Mucosa of descending colon (tissue), 3 donors: ENCODE measurements around the gene TMEM243. TPM values are rescaled to one million over a fixed set of nuclear protein-coding genes. Genes with fewer than 3 reads are reported as not detected.
"Not testable (repeated sequence)": the region's sequence is repeated elsewhere in the genome, so short reads cannot be mapped to it uniquely, and the experiment has no call there.

Experiments used
- ATAC-seq: fragments of 200-7000 bp; cut with Tn5 transposase; one replicate; pipeline ENCODE4 v1.9.1; 2020; ENCODE audit warnings: mild to moderate bottlenecking, moderate library complexity
- DNase-seq, 3 donors: peaks; one replicate each; pipeline ENCODE4 v3.0.0-alpha.2; 2020
- H3K36me3 ChIP-seq: fragments of 200-600 bp; one replicate; pipeline ENCODE4 v1.8.0; 2021; ENCODE audit warnings: low read depth, mild to moderate bottlenecking
- H3K4me1 ChIP-seq: fragments of 200-600 bp; one replicate; pipeline ENCODE4 v1.8.0; 2021; ENCODE audit warnings: low read depth, mild to moderate bottlenecking
- H3K4me3 ChIP-seq: fragments of 200-600 bp; one replicate; pipeline ENCODE4 v1.8.0; 2021; ENCODE audit warnings: mild to moderate bottlenecking
- H3K9me3 ChIP-seq: fragments of 200-600 bp; one replicate; pipeline ENCODE4 v1.8.0; 2021; ENCODE audit warnings: mild to moderate bottlenecking
- intact Hi-C, 2 donors: fragments of 100-400 bp; cut with DNase I in 1 of 2; cut with micrococcal nuclease in 1 of 2; formaldehyde crosslinking; loops; one replicate each; pipeline versions ENCODE4 v1.11.0 to v1.11.1; 2022; cut with DNase I, micrococcal nuclease
- total RNA-seq, 3 donors: library from RNA; stranded (reverse); fragmentation: NEBNext Ultra II Directional in 2 of 3; extraction: Animal tissue kit (Norgen Biotek cat#: 25700) in 2 of 3; gene quantifications; one replicate each; pipeline versions ENCODE4 v1.2.1 to v1.2.4, GENCODE V29; 2021 to 2023
- TF ChIP-seq, protein P1 (sequence below): fragments of 200-600 bp; IDR thresholded peaks from one replicate; pipeline ENCODE4 v1.8.0; 2022; ENCODE audit warnings: antibody characterized with exemption, mild to moderate bottlenecking
- donor health status: DM: no; HTN: no; CAD: no; lungs with moderate emphysema.
- donor health status: DM: no; HTN: no; CAD: no.
- donor health status: DM: no; HTN: yes; CAD: no.

Gene TMEM243
- total RNA-seq, 3 donors from 2014 or later, result 13.8 to 17.5 (median 17.1) TPM

DNA sequence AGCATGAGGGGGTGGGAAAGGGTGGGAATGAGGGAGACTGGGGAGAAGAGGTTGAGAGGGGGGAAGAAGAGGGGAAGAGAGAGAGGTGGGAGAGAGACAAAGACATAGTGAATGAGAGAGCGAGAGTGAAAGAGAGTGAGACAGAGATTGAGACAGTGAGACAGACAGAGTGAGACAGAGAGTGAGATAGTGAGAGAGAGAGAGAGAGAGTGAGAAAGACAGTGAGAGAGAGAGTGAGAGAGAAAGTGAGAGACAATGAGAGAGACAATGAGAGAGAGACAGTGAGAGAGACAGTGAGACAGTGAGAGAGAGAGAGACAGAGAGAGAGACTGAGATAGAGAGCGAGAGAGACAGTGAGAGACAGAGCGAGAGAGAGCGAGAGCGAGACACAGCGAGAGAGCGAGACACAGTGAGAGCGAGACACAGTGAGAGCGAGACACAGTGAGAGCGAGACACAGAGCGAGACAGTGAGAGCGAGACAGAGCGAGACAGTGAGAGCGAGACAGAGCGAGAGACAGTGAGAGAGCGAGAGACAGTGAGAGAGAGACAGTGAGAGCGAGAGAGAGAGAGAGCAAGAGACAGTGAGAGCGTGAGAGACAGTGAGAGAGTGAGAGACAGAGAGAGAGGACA lies 10.1 kb downstream of the TMEM243 start:
- no peaks in the 10 kb centered on the region for H3K36me3 ChIP-seq
- intact Hi-C loops, result no loop called here
- DNase-seq, result no peak
- no peaks in the 10 kb centered on the region for H3K4me1 ChIP-seq
- no peak overlapping the region for H3K4me3 ChIP-seq
- TF ChIP-seq, protein P1, sequence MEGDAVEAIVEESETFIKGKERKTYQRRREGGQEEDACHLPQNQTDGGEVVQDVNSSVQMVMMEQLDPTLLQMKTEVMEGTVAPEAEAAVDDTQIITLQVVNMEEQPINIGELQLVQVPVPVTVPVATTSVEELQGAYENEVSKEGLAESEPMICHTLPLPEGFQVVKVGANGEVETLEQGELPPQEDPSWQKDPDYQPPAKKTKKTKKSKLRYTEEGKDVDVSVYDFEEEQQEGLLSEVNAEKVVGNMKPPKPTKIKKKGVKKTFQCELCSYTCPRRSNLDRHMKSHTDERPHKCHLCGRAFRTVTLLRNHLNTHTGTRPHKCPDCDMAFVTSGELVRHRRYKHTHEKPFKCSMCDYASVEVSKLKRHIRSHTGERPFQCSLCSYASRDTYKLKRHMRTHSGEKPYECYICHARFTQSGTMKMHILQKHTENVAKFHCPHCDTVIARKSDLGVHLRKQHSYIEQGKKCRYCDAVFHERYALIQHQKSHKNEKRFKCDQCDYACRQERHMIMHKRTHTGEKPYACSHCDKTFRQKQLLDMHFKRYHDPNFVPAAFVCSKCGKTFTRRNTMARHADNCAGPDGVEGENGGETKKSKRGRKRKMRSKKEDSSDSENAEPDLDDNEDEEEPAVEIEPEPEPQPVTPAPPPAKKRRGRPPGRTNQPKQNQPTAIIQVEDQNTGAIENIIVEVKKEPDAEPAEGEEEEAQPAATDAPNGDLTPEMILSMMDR, result no peak
- H3K9me3 ChIP-seq, result peaks cover 22% of the 10 kb centered on the region
- ATAC-seq, result no peak

DNA sequence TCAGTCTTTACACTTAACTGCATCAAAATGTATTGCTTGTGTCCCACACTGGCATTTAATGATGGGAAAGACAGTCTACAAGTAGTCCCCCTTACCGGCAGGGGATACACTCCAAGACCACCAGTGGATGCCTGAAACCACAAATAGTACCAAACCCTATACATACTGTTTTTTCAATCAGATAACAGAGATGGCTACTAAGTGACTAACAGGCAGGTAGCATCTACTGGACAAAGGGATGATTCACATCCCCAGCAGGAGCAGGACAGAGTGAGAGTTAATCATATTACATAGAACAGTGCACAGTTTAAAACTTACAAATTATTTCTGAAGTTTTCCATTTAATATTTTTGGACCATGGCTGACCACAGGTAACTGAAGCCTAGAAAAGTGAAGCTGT lies 13.2 kb downstream of the TMEM243 start:
- DNase-seq, result no peak
- no peaks in the 10 kb centered on the region for H3K4me1 ChIP-seq
- no peaks in the 10 kb centered on the region for H3K36me3 ChIP-seq
- H3K9me3 ChIP-seq, result peaks cover 23% of the 10 kb centered on the region
- TF ChIP-seq, protein P1, result no peak
- ATAC-seq, result no peak
- intact Hi-C loops, result no loop called here
- H3K4me3 ChIP-seq, result no peak overlapping the region

DNA sequence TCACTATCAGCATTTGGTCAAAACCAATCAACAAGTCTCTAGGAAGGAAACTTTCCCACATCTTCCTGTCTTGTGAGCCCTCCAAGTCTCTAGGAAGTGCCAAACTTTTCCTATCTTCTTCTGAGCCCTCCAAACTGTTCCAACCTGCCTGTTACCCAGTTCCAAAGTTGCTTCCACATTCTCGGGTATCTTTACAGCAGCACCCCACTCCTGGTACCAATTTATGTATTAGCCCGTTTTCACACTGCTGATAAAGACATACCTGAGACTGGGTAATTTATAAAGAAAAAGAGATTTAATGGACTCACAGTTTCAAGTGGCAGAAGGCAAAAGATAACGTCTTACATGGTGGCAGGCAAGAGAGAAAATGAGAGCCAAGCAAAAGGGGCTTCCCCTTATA lies 13.8 kb downstream of the TMEM243 start:
- H3K9me3 ChIP-seq, result peaks cover 23% of the 10 kb centered on the region
- H3K4me1 ChIP-seq, H3K4me3 ChIP-seq, H3K36me3 ChIP-seq, ATAC-seq, intact Hi-C loops, DNase-seq: not testable (repeated sequence)

DNA sequence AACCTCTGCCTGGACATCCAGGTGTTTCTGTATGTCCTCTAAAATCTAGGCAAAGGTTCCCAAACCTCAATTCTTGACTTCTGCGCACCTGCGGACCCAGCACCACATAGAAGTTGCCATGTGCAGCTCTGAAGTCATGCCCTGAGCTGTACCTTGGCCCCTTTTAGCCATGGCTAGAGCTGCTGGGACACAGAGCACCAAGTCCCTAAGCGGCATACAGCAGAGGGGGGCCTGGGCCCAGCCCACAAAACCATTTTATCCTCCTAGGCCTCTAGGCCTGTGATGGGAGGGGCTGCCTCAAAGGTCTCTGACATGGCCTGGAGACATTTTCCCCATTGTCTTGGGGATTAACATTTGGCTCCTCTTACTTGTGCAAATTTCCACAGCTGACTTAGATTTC lies 14.6 kb downstream of the TMEM243 start:
- TF ChIP-seq, protein P1, result no peak
- Histone ChIP-seq H3K4me1 (no peaks in the 10 kb centered on the region), H3K9me3 (peaks cover 23% of the 10 kb centered on the region), H3K4me3 (no peak overlapping the region), H3K36me3 (no peaks in the 10 kb centered on the region)
- ATAC-seq (no peak), DNase-seq (no peak)
- intact Hi-C loops, result no loop called here

DNA sequence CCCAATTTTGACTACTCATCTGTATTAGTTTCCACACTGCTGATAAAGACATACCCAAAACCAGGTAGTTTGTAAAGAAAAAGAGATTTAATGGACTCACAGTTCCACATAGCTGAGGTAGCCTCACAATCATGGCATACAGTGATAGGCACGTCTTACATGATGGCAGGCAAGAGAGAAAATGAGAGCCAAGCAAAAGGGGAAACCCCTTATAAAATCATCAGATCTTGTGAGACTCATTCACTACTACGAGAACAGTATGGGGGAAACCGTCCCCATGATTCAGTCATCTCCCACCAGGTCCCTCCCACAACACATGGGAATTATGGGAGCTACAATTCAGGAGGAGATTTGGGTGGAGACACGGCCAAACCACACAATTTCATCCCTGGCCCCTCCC lies 15.6 kb downstream of the TMEM243 start:
- ATAC-seq, intact Hi-C loops, H3K4me3 ChIP-seq: not testable (repeated sequence)

DNA sequence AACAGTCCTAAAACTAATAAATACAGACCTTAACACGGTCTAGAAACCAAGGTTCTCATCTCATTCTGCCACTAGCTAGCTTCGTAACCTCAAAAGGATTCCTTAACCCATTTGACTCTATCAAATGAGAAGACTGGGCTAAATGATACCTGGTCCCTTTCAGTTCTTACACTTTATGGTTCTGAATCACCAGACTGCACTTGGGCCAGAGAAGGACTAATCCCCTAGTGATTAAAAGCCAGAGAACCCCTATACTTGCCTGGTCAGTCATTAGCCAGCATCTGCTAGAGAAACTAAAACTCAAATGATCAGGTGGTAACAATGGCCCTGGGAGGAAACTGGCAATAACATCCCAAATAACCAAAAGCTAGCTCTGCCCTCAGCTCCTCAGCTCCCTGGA lies 16.8 kb downstream of the TMEM243 start:
- H3K4me1 ChIP-seq, result no peaks in the 10 kb centered on the region
- H3K4me3 ChIP-seq, result no peak overlapping the region
- peaks cover 23% of the 10 kb centered on the region for H3K9me3 ChIP-seq
- intact Hi-C loops, result no loop called here
- ATAC-seq (no peak), DNase-seq (no peak)
- TF ChIP-seq, protein P1, result no peak
- no peaks in the 10 kb centered on the region for H3K36me3 ChIP-seq

More for the DNA sequence above, 15.6 kb downstream of the TMEM243 start:
- H3K9me3 ChIP-seq, result peaks cover 23% of the 10 kb centered on the region
- H3K4me1 ChIP-seq, H3K36me3 ChIP-seq, DNase-seq: not testable (repeated sequence)

DNA sequence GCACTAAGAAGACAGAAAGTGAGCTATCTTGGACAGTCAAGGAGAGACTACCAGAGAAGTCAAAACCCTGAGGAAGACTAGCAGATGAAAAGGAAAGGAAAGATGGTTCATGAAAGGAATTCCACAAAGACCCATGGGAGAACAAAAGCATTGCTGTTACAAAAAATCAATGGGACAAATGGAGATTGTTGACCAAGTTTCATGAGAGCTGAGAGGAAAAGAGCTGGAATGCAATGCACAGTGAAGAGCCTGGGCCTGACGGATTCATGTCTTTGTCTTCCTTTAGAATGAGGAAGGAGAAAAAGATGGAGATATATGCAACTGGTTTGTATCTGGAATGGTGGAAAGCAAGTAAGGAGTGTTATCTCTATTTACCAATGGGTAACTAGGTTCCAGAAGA lies 17.3 kb downstream of the TMEM243 start:
- no peak for ATAC-seq
- intact Hi-C loops, result no loop called here

More for the DNA sequence above, 17.3 kb downstream of the TMEM243 start:
- H3K4me1 ChIP-seq, result no peaks in the 10 kb centered on the region
- H3K4me3 ChIP-seq, result no peak overlapping the region
- no peaks in the 10 kb centered on the region for H3K36me3 ChIP-seq
- peaks cover 23% of the 10 kb centered on the region for H3K9me3 ChIP-seq
- TF ChIP-seq, protein P1, result no peak
- DNase-seq, result no peak
